ENCODE data around the gene FAM13A.

Gene FAM13A

GRCh38 chr4:88745581-88746163 lies 311.3 kb downstream of the FAM13A start:
- DNase-seq (ENCODE audit: low read depth) = no peak

GRCh38 chr4:88745175-88745574 lies 311.8 kb downstream of the FAM13A start:
- DNase-seq (ENCODE audit: low read depth) = no peak

GRCh38 chr4:88744609-88745008 lies 312.4 kb downstream of the FAM13A start:
- no peak for DNase-seq (ENCODE audit: low read depth)

GRCh38 chr4:88743696-88744095 lies 313.3 kb downstream of the FAM13A start:
- DNase-seq (ENCODE audit: low read depth) = no peak

GRCh38 chr4:88742561-88742960 lies 314.4 kb downstream of the FAM13A start:
- no peak for DNase-seq (ENCODE audit: low read depth)

GRCh38 chr4:88738180-88738579 lies 318.8 kb downstream of the FAM13A start:
- no peak for DNase-seq (ENCODE audit: low read depth)

GRCh38 chr4:88737307-88737941 lies 319.6 kb downstream of the FAM13A start:
- peak; percentile 5 for DNase-seq (ENCODE audit: low read depth)

GRCh38 chr4:88736264-88736663 lies 320.7 kb downstream of the FAM13A start:
- no peak for DNase-seq (ENCODE audit: low read depth)

GRCh38 chr4:88735564-88735963 lies 321.4 kb downstream of the FAM13A start:
- DNase-seq (ENCODE audit: low read depth) = no peak

GRCh38 chr4:88734403-88734949 lies 322.5 kb downstream of the FAM13A start:
- DNase-seq (ENCODE audit: low read depth) = no peak

- no peak for DNase-seq (ENCODE audit: low read depth)
Observed at GRCh38 chr4:88732714-88733368, 324.1 kb downstream of the FAM13A start.

GRCh38 chr4:88731381-88731780 lies 325.6 kb downstream of the FAM13A start:
- no peak for DNase-seq (ENCODE audit: low read depth)

GRCh38 chr4:88730811-88731210 lies 326.2 kb downstream of the FAM13A start:
- DNase-seq (ENCODE audit: low read depth) = no peak

GRCh38 chr4:88729146-88729760 lies 327.7 kb downstream of the FAM13A start:
- no peak for DNase-seq (ENCODE audit: low read depth)

GRCh38 chr4:88728146-88728545 lies 328.8 kb downstream of the FAM13A start:
- no peak for DNase-seq (ENCODE audit: low read depth)

- no peak for DNase-seq (ENCODE audit: low read depth)
Observed at GRCh38 chr4:88725986-88726385, 331.0 kb downstream of the FAM13A start.

GRCh38 chr4:88725143-88725542 lies 331.8 kb downstream of the FAM13A start:
- no peak for DNase-seq (ENCODE audit: low read depth)

- no peak for DNase-seq (ENCODE audit: low read depth)
Observed at GRCh38 chr4:88724406-88724805, 332.6 kb downstream of the FAM13A start.

GRCh38 chr4:88722828-88723227 lies 334.2 kb downstream of the FAM13A start:
- no peak for DNase-seq (ENCODE audit: low read depth)

- DNase-seq (ENCODE audit: low read depth) = no peak
Observed at GRCh38 chr4:88722276-88722780, 334.7 kb downstream of the FAM13A start.

GRCh38 chr4:88720451-88721428 lies 336.2 kb downstream of the FAM13A start:
- no peak for DNase-seq (ENCODE audit: low read depth)
